Vagina (tissue), 2 donors: ENCODE data around the gene UNC13B.

Experiments
- POLR2AphosphoS5 ChIP-seq, 2 donors: sonication (generic); formaldehyde crosslinking; IDR thresholded peaks; one replicate each; pipeline ENCODE4 v1.9.0; 2017; ENCODE audit warnings: antibody characterized with exemption in 2 of 2, mild to moderate bottlenecking in 2 of 2, low read depth in 1 of 2; ENCODE audit not compliant: insufficient read depth in 1 of 2
- TF ChIP-seq, protein P1 (sequence below), 3 experiments: fragments of 450-650 bp in 2 of 3; fragments of 200-600 bp in 1 of 3; sonication (generic) in 1 of 3; IDR thresholded peaks; one replicate each; pipeline ENCODE4 v1.5.1; 2017 to 2019; ENCODE audit warnings: antibody characterized with exemption in 3 of 3, mild to moderate bottlenecking in 2 of 3, moderate library complexity in 2 of 3

DNA sequence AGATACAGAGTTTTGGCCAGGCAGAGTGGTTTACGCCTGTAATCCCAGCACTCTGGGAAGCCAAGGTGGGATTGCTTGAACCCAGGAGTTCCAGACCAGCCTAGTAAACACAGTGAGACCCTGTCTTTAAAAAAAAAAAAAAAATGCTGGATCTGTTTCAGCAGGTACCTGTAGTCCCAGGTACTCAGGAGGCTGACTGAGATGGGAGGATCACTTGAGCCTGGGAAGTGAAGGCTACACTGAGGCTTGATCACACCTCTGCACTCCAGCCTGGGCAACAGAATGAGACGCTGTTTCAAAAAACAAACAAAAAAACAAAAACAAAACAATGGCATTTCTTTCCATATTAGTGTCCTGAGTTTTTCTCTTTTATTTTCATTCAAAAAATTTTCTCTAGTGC lies 19.0 kb downstream of the UNC13B start:
- TF ChIP-seq POLR2AphosphoS5 (IDR thresholded peaks at IDR 0.05; ENCODE audit: insufficient read depth in 1 of 2, low read depth in 1 of 2), result no peak
- TF ChIP-seq, protein P1, sequence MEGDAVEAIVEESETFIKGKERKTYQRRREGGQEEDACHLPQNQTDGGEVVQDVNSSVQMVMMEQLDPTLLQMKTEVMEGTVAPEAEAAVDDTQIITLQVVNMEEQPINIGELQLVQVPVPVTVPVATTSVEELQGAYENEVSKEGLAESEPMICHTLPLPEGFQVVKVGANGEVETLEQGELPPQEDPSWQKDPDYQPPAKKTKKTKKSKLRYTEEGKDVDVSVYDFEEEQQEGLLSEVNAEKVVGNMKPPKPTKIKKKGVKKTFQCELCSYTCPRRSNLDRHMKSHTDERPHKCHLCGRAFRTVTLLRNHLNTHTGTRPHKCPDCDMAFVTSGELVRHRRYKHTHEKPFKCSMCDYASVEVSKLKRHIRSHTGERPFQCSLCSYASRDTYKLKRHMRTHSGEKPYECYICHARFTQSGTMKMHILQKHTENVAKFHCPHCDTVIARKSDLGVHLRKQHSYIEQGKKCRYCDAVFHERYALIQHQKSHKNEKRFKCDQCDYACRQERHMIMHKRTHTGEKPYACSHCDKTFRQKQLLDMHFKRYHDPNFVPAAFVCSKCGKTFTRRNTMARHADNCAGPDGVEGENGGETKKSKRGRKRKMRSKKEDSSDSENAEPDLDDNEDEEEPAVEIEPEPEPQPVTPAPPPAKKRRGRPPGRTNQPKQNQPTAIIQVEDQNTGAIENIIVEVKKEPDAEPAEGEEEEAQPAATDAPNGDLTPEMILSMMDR (IDR thresholded peaks at IDR 0.05), result no peak
